ENCODE results near the gene PRDM2. TPM values are rescaled to one million over a fixed set of nuclear protein-coding genes. Genes with fewer than 3 reads are reported as not detected.

Gene PRDM2
- total RNA-seq, 3 donors from 2014 or later (not counting 1 experiment from before 2014, with no cell fraction given), result 168 to 193 (median 184) TPM

GRCh38 chr1:13764588-13765332 is 64.8 kb downstream of the PRDM2 start:
- intact Hi-C loops (cut with micrococcal nuclease), result loop anchor here (1.0 to 5.0 kb wide), 2 partner anchors 32 to 99 kb away; no protein-coding TSS in a partner anchor
- no peaks in the 10 kb centered on the region for H3K9me3 ChIP-seq (ENCODE audit: control insufficient read depth, insufficient read depth, low read length)
- peak overlapping the region; percentile 47 for H3K4me3 Mint-ChIP-seq
- DNase-seq, result peak; percentile 29 to 58
- peaks cover 3% of the 10 kb centered on the region for H3K36me3 ChIP-seq (ENCODE audit: control insufficient read depth, insufficient read depth, low read length)
- H3K9me3 Mint-ChIP-seq, result no peaks in the 10 kb centered on the region
- peak; percentile 74 to 93 (median 82) for ATAC-seq
- H3K27me3 Mint-ChIP-seq (ENCODE audit: low read depth in 2 of 2), result no peaks in the 10 kb centered on the region
- no peak overlapping the region for H3K4me3 ChIP-seq (ENCODE audit: low read length)
- TF ChIP-seq, protein P1, sequence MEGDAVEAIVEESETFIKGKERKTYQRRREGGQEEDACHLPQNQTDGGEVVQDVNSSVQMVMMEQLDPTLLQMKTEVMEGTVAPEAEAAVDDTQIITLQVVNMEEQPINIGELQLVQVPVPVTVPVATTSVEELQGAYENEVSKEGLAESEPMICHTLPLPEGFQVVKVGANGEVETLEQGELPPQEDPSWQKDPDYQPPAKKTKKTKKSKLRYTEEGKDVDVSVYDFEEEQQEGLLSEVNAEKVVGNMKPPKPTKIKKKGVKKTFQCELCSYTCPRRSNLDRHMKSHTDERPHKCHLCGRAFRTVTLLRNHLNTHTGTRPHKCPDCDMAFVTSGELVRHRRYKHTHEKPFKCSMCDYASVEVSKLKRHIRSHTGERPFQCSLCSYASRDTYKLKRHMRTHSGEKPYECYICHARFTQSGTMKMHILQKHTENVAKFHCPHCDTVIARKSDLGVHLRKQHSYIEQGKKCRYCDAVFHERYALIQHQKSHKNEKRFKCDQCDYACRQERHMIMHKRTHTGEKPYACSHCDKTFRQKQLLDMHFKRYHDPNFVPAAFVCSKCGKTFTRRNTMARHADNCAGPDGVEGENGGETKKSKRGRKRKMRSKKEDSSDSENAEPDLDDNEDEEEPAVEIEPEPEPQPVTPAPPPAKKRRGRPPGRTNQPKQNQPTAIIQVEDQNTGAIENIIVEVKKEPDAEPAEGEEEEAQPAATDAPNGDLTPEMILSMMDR (IDR thresholded peaks at IDR 0.05), result no peak
- WGBS (ENCODE audit: insufficient coverage), result 50% methylated on average over 6 of the region's 6 CpGs
- no peak overlapping the region for H3K27ac ChIP-seq (ENCODE audit: low read length)
- no peaks in the 10 kb centered on the region for H3K27me3 ChIP-seq (ENCODE audit: control insufficient read depth, insufficient read depth, low read length)
- no peaks in the 10 kb centered on the region for H3K36me3 Mint-ChIP-seq
- H3K4me1 ChIP-seq (ENCODE audit: control insufficient read depth, insufficient read depth, low read length), result peaks cover 37% of the 10 kb centered on the region
- H3K27ac Mint-ChIP-seq, result peak overlapping the region; percentile 66 to 69
- H3K4me1 Mint-ChIP-seq, result peaks cover 75 to 79% of the 10 kb centered on the region in 2 donors

DNA sequence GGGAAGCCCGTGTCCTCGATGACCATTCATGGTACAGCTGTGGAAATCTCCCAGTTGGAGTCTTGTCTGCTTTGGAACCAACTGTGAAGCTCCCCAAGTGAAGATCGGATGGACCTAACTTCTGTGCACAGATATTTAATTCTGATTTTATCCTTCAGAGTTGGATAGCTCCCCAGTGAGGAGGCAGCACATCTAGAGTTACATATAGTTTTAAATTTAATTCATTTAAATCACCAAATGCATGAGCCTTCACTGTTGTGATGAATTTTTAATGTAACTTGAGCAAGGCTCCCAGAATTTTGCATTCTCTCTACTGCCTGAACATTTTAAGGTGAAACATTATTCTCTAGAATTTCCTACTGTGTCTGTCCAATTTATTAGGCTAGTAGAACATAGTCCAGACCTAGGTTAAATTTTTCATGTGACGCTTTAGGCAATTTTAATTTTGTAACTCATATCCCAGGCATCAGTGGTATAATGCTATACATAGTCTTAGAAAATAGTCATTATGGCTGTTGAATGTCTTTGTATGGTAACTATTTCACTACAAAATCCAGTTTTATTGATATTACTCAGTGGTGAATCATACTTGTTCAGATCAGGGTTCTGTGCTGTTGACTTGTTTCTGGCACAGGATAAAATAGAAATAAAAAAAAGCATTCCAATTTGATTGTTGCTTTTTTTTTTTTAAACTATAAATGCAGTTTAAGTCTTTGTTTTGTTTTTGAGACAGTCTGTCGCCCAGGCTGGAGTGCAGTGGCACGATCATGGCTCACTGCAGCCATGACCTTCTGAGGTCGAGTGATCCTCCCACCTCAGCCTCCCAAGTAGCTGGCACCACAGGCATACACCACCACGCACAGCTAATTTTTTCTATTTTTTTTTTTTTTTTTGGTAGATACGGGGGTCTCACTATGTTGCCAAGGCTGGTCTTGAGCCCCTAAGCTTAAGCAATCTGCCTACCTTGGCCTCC is 66.9 kb downstream of the PRDM2 start:
- Mint-ChIP-seq H3K4me1 (peaks cover 75 to 76% of the 10 kb centered on the region in 2 donors), H3K27ac (peak overlapping the region; percentile 65 to 74), H3K4me3 (no peak overlapping the region), H3K27me3 (ENCODE audit: low read depth in 2 of 2) (no peaks in the 10 kb centered on the region), H3K36me3 (no peaks in the 10 kb centered on the region), H3K9me3 (no peaks in the 10 kb centered on the region)
- Histone ChIP-seq H3K4me1 (ENCODE audit: control insufficient read depth, insufficient read depth, low read length) (peaks cover 31% of the 10 kb centered on the region), H3K36me3 (ENCODE audit: control insufficient read depth, insufficient read depth, low read length) (no peaks in the 10 kb centered on the region), H3K4me3 (ENCODE audit: low read length) (no peak overlapping the region), H3K27me3 (ENCODE audit: control insufficient read depth, insufficient read depth, low read length) (no peaks in the 10 kb centered on the region), H3K27ac (ENCODE audit: low read length) (no peak overlapping the region), H3K9me3 (ENCODE audit: control insufficient read depth, insufficient read depth, low read length) (no peaks in the 10 kb centered on the region)
- no peak for DNase-seq
- intact Hi-C loops (cut with micrococcal nuclease), result loop anchor here (5.0 kb wide), 1 partner anchor 35 kb away; no protein-coding TSS in a partner anchor
- WGBS (ENCODE audit: insufficient coverage), result 93% methylated on average over 9 of the region's 9 CpGs
- TF ChIP-seq, protein P1 (IDR thresholded peaks at IDR 0.05), result no peak
- no peak for ATAC-seq

GRCh38 chr1:13769212-13769611 is 69.2 kb downstream of the PRDM2 start:
- intact Hi-C loops (cut with micrococcal nuclease), result loop anchor here (5.0 kb wide), 1 partner anchor 37 kb away; no protein-coding TSS in a partner anchor
- no peak overlapping the region for H3K27ac ChIP-seq (ENCODE audit: low read length)
- H3K4me1 ChIP-seq (ENCODE audit: control insufficient read depth, insufficient read depth, low read length), result peaks cover 19% of the 10 kb centered on the region
- peaks cover 11% of the 10 kb centered on the region for H3K36me3 ChIP-seq (ENCODE audit: control insufficient read depth, insufficient read depth, low read length)
- no peak overlapping the region for H3K4me3 Mint-ChIP-seq
- WGBS (ENCODE audit: insufficient coverage), result 82% methylated on average over 5 of the region's 5 CpGs
- TF ChIP-seq, protein P1 (IDR thresholded peaks at IDR 0.05), result no peak
- ATAC-seq (no peak), DNase-seq (no peak)
- no peaks in the 10 kb centered on the region for H3K9me3 ChIP-seq (ENCODE audit: control insufficient read depth, insufficient read depth, low read length)
- no peak overlapping the region for H3K4me3 ChIP-seq (ENCODE audit: low read length)
- peak overlapping the region; percentile 19 to 56 for H3K27ac Mint-ChIP-seq
- H3K36me3 Mint-ChIP-seq, result no peaks in the 10 kb centered on the region
- peaks cover 61% of the 10 kb centered on the region in 2 donors for H3K4me1 Mint-ChIP-seq
- no peaks in the 10 kb centered on the region for H3K27me3 ChIP-seq (ENCODE audit: control insufficient read depth, insufficient read depth, low read length)
- no peaks in the 10 kb centered on the region for H3K27me3 Mint-ChIP-seq (ENCODE audit: low read depth in 2 of 2)
- no peaks in the 10 kb centered on the region for H3K9me3 Mint-ChIP-seq
